BJ (cell line): ENCODE measurements around the gene SLF2. TPM values are rescaled to one million over a fixed set of nuclear protein-coding genes. Genes with fewer than 3 reads are reported as not detected.

Source experiments
- CTCF ChIA-PET: fragments of 350-600 bp; formaldehyde crosslinking; extraction: SDS; loops from one replicate; lab custom pipeline; 2021; ENCODE audit warnings: antibody characterized with exemption, inconsistent platforms; lab: Yijun Ruan, JAX
- POLR2A ChIA-PET: fragments of 300-600 bp; sonication (Branson Sonifier 250); formaldehyde crosslinking; extraction: SDS; loops from one replicate; lab custom pipeline; 2021; ENCODE audit warnings: antibody characterized with exemption; lab: Charles Lee
- DNase-seq: peaks from one replicate; pipeline ENCODE4 v3.0.0-alpha.2; 2011; ENCODE audit warnings: low read depth
- H3K27me3 ChIP-seq: 2 replicates; pipeline ENCODE4 v1.6.0; 2011; ENCODE audit warnings: low read length; ENCODE audit not compliant: control insufficient read depth, insufficient read depth
- H3K36me3 ChIP-seq: 2 replicates; pipeline ENCODE4 v1.5.1; 2011; ENCODE audit warnings: low read length; ENCODE audit not compliant: control insufficient read depth, insufficient read depth
- H3K4me3 ChIP-seq: 2 replicates; pipeline ENCODE4 v1.5.1; 2011; ENCODE audit warnings: low read depth, mild to moderate bottlenecking, control low read depth, low read length
- polyA plus RNA-seq: library from polyadenylated mRNA; depleted of rRNA; stranded (reverse); fragments of >200 nt; gene quantifications from 2 replicates; pipeline ENCODE4 v1.2.3, GENCODE V29; 2011
- TF ChIP-seq, protein P1 (sequence below): IDR thresholded peaks from 2 replicates; pipeline ENCODE4 v1.5.1; 2011; ENCODE audit warnings: low read depth, mild to moderate bottlenecking, control low read depth, inconsistent platforms, low read length, moderate library complexity; ENCODE audit not compliant: insufficient read depth

SLF2 gene
- polyA plus RNA-seq, 1 experiment: 6.8 TPM

DNA sequence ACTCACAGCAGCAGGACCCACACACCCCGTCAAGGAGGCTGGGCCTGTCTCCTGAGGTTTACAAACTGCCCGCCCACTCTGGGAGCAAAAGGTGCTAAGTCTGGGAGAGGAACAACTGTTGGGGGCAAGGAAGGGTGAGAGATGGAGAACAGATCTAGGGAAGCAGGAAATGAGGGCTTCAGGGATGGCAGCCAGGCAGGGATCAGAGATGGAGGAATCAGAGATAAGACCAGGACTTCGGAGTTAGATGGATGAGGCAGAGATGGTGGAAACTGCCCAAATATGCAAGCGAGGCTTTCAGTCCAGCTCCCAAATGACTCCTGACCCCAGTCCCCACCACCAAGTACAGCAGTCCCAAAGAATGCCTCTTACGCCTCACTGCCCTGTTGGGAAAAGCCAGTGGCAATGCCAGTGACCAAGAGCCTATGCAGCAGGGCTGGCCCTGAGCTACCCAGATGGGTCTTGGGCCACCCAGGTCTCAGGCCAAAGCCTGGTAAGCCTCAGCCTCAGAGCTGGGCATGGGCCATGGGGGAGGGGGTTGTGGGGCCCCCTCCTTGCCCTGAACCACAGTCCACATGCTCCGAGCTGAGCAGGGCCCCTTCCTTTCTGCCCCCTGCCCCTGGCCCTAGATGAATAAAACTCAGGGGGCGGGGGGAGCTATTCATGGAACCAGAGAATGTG is 39.5 kb upstream of the SLF2 start:
- TF ChIP-seq, protein P1, sequence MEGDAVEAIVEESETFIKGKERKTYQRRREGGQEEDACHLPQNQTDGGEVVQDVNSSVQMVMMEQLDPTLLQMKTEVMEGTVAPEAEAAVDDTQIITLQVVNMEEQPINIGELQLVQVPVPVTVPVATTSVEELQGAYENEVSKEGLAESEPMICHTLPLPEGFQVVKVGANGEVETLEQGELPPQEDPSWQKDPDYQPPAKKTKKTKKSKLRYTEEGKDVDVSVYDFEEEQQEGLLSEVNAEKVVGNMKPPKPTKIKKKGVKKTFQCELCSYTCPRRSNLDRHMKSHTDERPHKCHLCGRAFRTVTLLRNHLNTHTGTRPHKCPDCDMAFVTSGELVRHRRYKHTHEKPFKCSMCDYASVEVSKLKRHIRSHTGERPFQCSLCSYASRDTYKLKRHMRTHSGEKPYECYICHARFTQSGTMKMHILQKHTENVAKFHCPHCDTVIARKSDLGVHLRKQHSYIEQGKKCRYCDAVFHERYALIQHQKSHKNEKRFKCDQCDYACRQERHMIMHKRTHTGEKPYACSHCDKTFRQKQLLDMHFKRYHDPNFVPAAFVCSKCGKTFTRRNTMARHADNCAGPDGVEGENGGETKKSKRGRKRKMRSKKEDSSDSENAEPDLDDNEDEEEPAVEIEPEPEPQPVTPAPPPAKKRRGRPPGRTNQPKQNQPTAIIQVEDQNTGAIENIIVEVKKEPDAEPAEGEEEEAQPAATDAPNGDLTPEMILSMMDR: no peak
- ChIA-PET POLR2A (no interaction called here), CTCF (interaction anchor here (0.5 to 4.6 kb wide), 6 partner anchors 12 to 439 kb away, joined by 3 to 15 read pairs (median 4); no protein-coding TSS in a partner anchor)
- no peaks in the 10 kb centered on the region for H3K36me3 ChIP-seq
- DNase-seq: no peak
- H3K27me3 ChIP-seq: peaks cover 1% of the 10 kb centered on the region
- H3K4me3 ChIP-seq: no peak overlapping the region

DNA sequence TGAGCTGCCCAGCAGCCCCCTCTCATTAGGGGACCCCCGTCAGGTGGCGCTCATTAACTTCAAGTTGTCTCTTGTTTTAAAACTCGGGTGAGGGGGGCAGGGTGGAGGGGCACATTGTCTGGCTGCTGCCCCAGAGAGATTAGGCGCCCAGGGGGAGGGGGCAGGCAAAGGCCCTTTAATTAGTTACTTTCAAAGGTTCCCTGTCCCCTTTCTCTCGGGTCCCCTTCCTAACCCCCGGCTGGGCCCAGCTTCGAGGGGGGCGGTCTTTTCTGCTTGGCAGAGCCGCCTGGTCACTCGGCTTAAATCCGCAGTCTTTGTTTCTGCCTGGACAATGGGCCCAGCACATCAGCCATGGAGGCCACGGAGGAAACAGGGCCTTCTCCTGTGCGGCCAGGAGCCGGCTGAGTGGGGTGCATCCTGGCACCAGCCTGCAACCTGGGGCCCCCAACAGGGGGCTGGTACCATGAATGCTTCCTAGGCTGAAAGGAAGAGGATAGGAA is 38.9 kb upstream of the SLF2 start:
- Histone ChIP-seq H3K36me3 (no peaks in the 10 kb centered on the region), H3K4me3 (no peak overlapping the region), H3K27me3 (peaks cover under 1% of the 10 kb centered on the region)
- DNase-seq: no peak
- ChIA-PET POLR2A (no interaction called here), CTCF (interaction anchor here (0.9 to 4.6 kb wide), 6 partner anchors 12 to 440 kb away, joined by 3 to 15 read pairs (median 4); partner anchors contain the start of gene HIF1AN)
- TF ChIP-seq, protein P1: no peak

GRCh38 chr10:100874702-100875483 is 37.9 kb upstream of the SLF2 start:
- ChIA-PET POLR2A (no interaction called here), CTCF (interaction anchor here (0.9 to 4.6 kb wide), 6 partner anchors 14 to 441 kb away, joined by 3 to 15 read pairs (median 4); partner anchors contain the start of gene HIF1AN)
- Histone ChIP-seq H3K27me3 (no peaks in the 10 kb centered on the region; the same call in 1 of the 2 replicates), H3K4me3 (no peak overlapping the region), H3K36me3 (no peaks in the 10 kb centered on the region)
- TF ChIP-seq, protein P1: no peak
- DNase-seq: no peak

GRCh38 chr10:100875484-100876166 is 37.1 kb upstream of the SLF2 start:
- no peaks in the 10 kb centered on the region for H3K36me3 ChIP-seq
- CTCF ChIA-PET: interaction anchor here (1.2 to 2.4 kb wide), 4 partner anchors 10 to 313 kb away, joined by 3 to 6 read pairs (median 3); no protein-coding TSS in a partner anchor
- H3K4me3 ChIP-seq: no peak overlapping the region
- POLR2A ChIA-PET: no interaction called here
- TF ChIP-seq, protein P1: no peak
- DNase-seq: no peak
- no peaks in the 10 kb centered on the region; the same call in 1 of the 2 replicates for H3K27me3 ChIP-seq
